IMR-90 (cell line): ENCODE measurements around the gene FGF6. TPM values are rescaled to one million over a fixed set of nuclear protein-coding genes. Genes with fewer than 3 reads are reported as not detected.

Experiments used
- ATAC-seq: fragments of 200-7000 bp; cut with Tn5 transposase; 2 replicates; pipeline ENCODE4 v1.9.1; 2020; ENCODE audit warnings: low read depth, mild to moderate bottlenecking, moderate library complexity
- BruUV-seq: library from RNA; stranded (reverse); fragments of 400-500 nt; replicated peaks from 2 replicates; lab custom pipeline; 2021; lab: Mats Ljungman, UMichigan
- CTCF ChIA-PET: fragments of 300-600 bp; formaldehyde crosslinking; extraction: SDS; loops from one replicate; lab custom pipeline; 2021; ENCODE audit warnings: antibody characterized with exemption; lab: Yijun Ruan, JAX
- POLR2A ChIA-PET: fragments of 300-600 bp; sonication (Branson Sonifier 250); formaldehyde crosslinking; loops from one replicate; lab custom pipeline; 2022; ENCODE audit warnings: antibody characterized with exemption; ENCODE audit not compliant: unreplicated experiment; lab: Charles Lee
- DNase-seq: peaks from one replicate; pipeline ENCODE4 v3.0.0; 2013
- H2AFZ ChIP-seq: replicated peaks from 2 replicates; pipeline ENCODE3; 2013; ENCODE audit warnings: low read length, mild to moderate bottlenecking; ENCODE audit not compliant: poor library complexity
- H2AK5ac ChIP-seq: 2 replicates; pipeline ENCODE4 v1.6.1; 2013; ENCODE audit warnings: low read depth, low read length, inconsistent platforms
- H2AK9ac ChIP-seq: replicated peaks from 2 replicates; pipeline ENCODE3; 2013; ENCODE audit warnings: mild to moderate bottlenecking, low read depth, low read length, moderate library complexity; ENCODE audit not compliant: poor library complexity
- H2BK120ac ChIP-seq: 2 replicates; pipeline ENCODE4 v1.6.1; 2013; ENCODE audit warnings: low read depth, low read length, inconsistent platforms
- H2BK15ac ChIP-seq: 3 replicates; pipeline ENCODE4 v1.6.1; 2013; ENCODE audit warnings: low read depth, low read length, inconsistent platforms
- H2BK20ac ChIP-seq: 2 replicates; pipeline ENCODE4 v1.6.1; 2013; ENCODE audit warnings: low read depth, mild to moderate bottlenecking, inconsistent platforms, low read length, moderate library complexity
- H2BK5ac ChIP-seq: 2 replicates; pipeline ENCODE4 v1.6.1; 2013; ENCODE audit warnings: mild to moderate bottlenecking, low read depth, low read length, inconsistent platforms; ENCODE audit not compliant: poor library complexity, severe bottlenecking
- H3K14ac ChIP-seq: replicated peaks from 2 replicates; pipeline ENCODE4 v1.6.1; 2013; ENCODE audit warnings: low read depth, low read length, inconsistent platforms
- H3K18ac ChIP-seq: 2 replicates; pipeline ENCODE4 v1.6.1; 2013; ENCODE audit warnings: low read depth, low read length, control low read depth
- H3K23ac ChIP-seq: 2 replicates; pipeline ENCODE4 v1.6.1; 2013; ENCODE audit warnings: low read depth, low read length, inconsistent platforms
- H3K27ac ChIP-seq: 2 replicates; pipeline ENCODE4 v1.5.1; 2013; ENCODE audit warnings: mild to moderate bottlenecking, control low read depth, low read length; ENCODE audit not compliant: insufficient read depth
- H3K27me3 ChIP-seq: 2 replicates; pipeline ENCODE4 v1.6.1; 2013; ENCODE audit warnings: low read length; ENCODE audit not compliant: control insufficient read depth, insufficient read depth
- H3K36me3 ChIP-seq: 2 replicates; pipeline ENCODE4 v1.6.1; 2013; ENCODE audit warnings: low read length, mixed read lengths; ENCODE audit not compliant: control insufficient read depth, insufficient read depth
- H3K4ac ChIP-seq: 2 replicates; pipeline ENCODE4 v1.6.1; 2013; ENCODE audit warnings: low read depth, low read length, inconsistent platforms
- H3K4me1 ChIP-seq: 2 replicates; pipeline ENCODE4 v1.6.1; 2013; ENCODE audit warnings: low read length, mixed read lengths; ENCODE audit not compliant: control insufficient read depth, insufficient read depth
- H3K4me2 ChIP-seq: 2 replicates; pipeline ENCODE4 v1.6.1; 2013; ENCODE audit warnings: low read depth, mild to moderate bottlenecking, control low read depth, low read length, moderate library complexity
- H3K4me3 ChIP-seq: 2 replicates; pipeline ENCODE4 v1.5.1; 2013; ENCODE audit warnings: low read depth, mild to moderate bottlenecking, control low read depth, low read length, moderate library complexity; ENCODE audit not compliant: insufficient read depth
- H3K56ac ChIP-seq: 2 replicates; pipeline ENCODE4 v1.6.1; 2013; ENCODE audit warnings: low read length, inconsistent platforms; ENCODE audit not compliant: insufficient read depth; ENCODE audit errors: extremely low read depth
- H3K79me1 ChIP-seq, 2 experiments: 2 replicates each; pipeline ENCODE4 v1.6.1; 2013; ENCODE audit warnings: low read length in 2 of 2, inconsistent platforms in 1 of 2, low read depth in 1 of 2
- H3K9ac ChIP-seq: 2 replicates; pipeline ENCODE4 v1.6.1; 2013; ENCODE audit warnings: low read depth, low read length, control low read depth
- H3K9me1 ChIP-seq: 2 replicates; pipeline ENCODE4 v1.6.1; 2013; ENCODE audit warnings: low read length, inconsistent platforms; ENCODE audit not compliant: insufficient read depth
- H3K9me3 ChIP-seq: 2 replicates; pipeline ENCODE4 v1.6.1; 2013; ENCODE audit warnings: low read length; ENCODE audit not compliant: control insufficient read depth, insufficient read depth
- H4K20me1 ChIP-seq: 2 replicates; pipeline ENCODE4 v1.6.1; 2013; ENCODE audit warnings: low read length, inconsistent platforms; ENCODE audit not compliant: insufficient read depth
- H4K5ac ChIP-seq: 2 replicates; pipeline ENCODE4 v1.6.1; 2013; ENCODE audit warnings: mild to moderate bottlenecking, low read depth, low read length, control low read depth
- H4K8ac ChIP-seq, 2 experiments: 2 replicates each; pipeline ENCODE4 v1.6.1; 2013; ENCODE audit warnings: low read depth in 2 of 2, low read length in 2 of 2, control low read depth in 1 of 2, inconsistent platforms in 1 of 2
- H4K91ac ChIP-seq: 2 replicates; pipeline ENCODE4 v1.6.1; 2013; ENCODE audit warnings: low read depth, low read length, inconsistent platforms; ENCODE audit not compliant: insufficient read depth
- BHLHE40 ChIP-seq: fragments of 150-350 bp; IDR thresholded peaks from 2 replicates; pipeline ENCODE4 v1.6.1; 2016; ENCODE audit warnings: mild to moderate bottlenecking, low read depth, low read length
- CTCF ChIP-seq: conservative IDR thresholded peaks from 2 replicates; pipeline ENCODE4 v1.5.1; 2012; ENCODE audit warnings: mild to moderate bottlenecking, low read depth, low read length, improper control_type of control experiment
- MAFK ChIP-seq: IDR thresholded peaks from 2 replicates; pipeline ENCODE4 v1.6.1; 2012; ENCODE audit warnings: low read depth, low read length, improper control_type of control experiment
- MAZ ChIP-seq: IDR thresholded peaks from 2 replicates; pipeline ENCODE4 v1.6.1; 2012; ENCODE audit warnings: low read depth, mild to moderate bottlenecking, low read length, improper control_type of control experiment, moderate library complexity, borderline replicate concordance
- MXI1 ChIP-seq: IDR thresholded peaks from 2 replicates; pipeline ENCODE4 v1.6.1; 2012; ENCODE audit warnings: low read depth, mild to moderate bottlenecking, low read length, moderate library complexity, borderline replicate concordance
- SMC3 ChIP-seq: fragments of 150-350 bp; IDR thresholded peaks from 2 replicates; pipeline ENCODE4 v1.6.1; 2016; ENCODE audit warnings: low read depth, mild to moderate bottlenecking, antibody characterized with exemption, low read length, moderate library complexity
- WGBS, 2 experiments: methylation state at CpG; one replicate each; pipeline versions ENCODE4 v1.1.5 to v1.1.7; 2013; ENCODE audit warnings: missing lambda C conversion rate in 2 of 2; ENCODE audit not compliant: insufficient read length in 1 of 2; ENCODE audit errors: extremely low coverage in 2 of 2; 5-methylcytosine and 5-hydroxymethylcytosine counted together
- dilution Hi-C: fragments of 300-500 bp; cut with HindIII; formaldehyde crosslinking; loops from one replicate; pipeline ENCODE4 v1.14.3; 2018; ENCODE audit warnings: low sequenced_read_pairs; ENCODE audit not compliant: unreplicated experiment
- in situ Hi-C: fragments of 300-500 bp; cut with MboI; formaldehyde crosslinking; loops from 3 replicates; pipeline ENCODE4 v1.14.3; 2019; ENCODE audit warnings: low sequenced_read_pairs, inconsistent platforms, mixed read lengths
- intact Hi-C: fragments of 100-400 bp; cut with micrococcal nuclease; formaldehyde crosslinking; loops from 2 replicates; pipeline ENCODE4 v1.10.0; 2022
- polyA plus RNA-seq, 3 experiments: library from polyadenylated mRNA; depleted of rRNA; stranded (reverse); fragments of >200 nt; gene quantifications; 2 replicates each; pipeline ENCODE4 v1.2.3, GENCODE V29; 2012; ENCODE audit warnings: low replicate concordance in 1 of 3
- total RNA-seq: library from RNA; depleted of rRNA; stranded (reverse); fragments of >200 nt; gene quantifications from 2 replicates; pipeline ENCODE4 v1.2.3, GENCODE V29; 2012

The FGF6 gene
- total and polyA plus RNA-seq, 2 of the 4 experiments (the other 2 are of a cell fraction): not detected

GRCh38 chr12:4472046-4472445 lies 26.4 kb upstream of the FGF6 start:
- Histone ChIP-seq H3K4me3 (no peak overlapping the region), H4K91ac (no peak overlapping the region), H3K36me3 (no peaks in the 10 kb centered on the region), H3K27me3 (peaks cover under 1% of the 10 kb centered on the region), H3K79me1 (no peaks in the 10 kb centered on the region), H2AK9ac (no peak overlapping the region), H3K4me2 (no peak overlapping the region), H3K18ac (no peak overlapping the region), H3K14ac (no peak overlapping the region), H2AFZ (no peak overlapping the region), H3K56ac (no peak overlapping the region), H3K23ac (no peak overlapping the region), H2BK20ac (no peak overlapping the region), H4K8ac (no peak overlapping the region), H3K4me1 (no peaks in the 10 kb centered on the region), H4K5ac (no peak overlapping the region), H2BK5ac (no peak overlapping the region), H3K9ac (no peak overlapping the region), H3K9me1 (no peaks in the 10 kb centered on the region), H3K4ac (no peak overlapping the region), H4K20me1 (no peaks in the 10 kb centered on the region), H2BK15ac (no peak overlapping the region), H2BK120ac (no peak overlapping the region), H2AK5ac (no peak overlapping the region), H3K9me3 (no peaks in the 10 kb centered on the region), H3K27ac (no peak overlapping the region)
- ChIA-PET POLR2A (no interaction called here), CTCF (no interaction called here)
- ATAC-seq (no peak), DNase-seq (no peak)
- no CpG with 5 or more reads among the region's 2 CpGs for WGBS, 2 experiments
- BruUV-seq: no TSS peak
- no peak for TF ChIP-seq SMC3
- no peak for TF ChIP-seq CTCF
- TF ChIP-seq MAFK: no peak
- no peak for TF ChIP-seq MXI1
- no peak for TF ChIP-seq MAZ
- TF ChIP-seq BHLHE40: no peak
- in situ Hi-C loops: no loop called here
- dilution Hi-C loops: no loop called here
- intact Hi-C loops: no loop called here
